GM03348 (cell line): ENCODE results near the gene CAPZB.

Source experiments
- DNase-seq: peaks from one replicate; pipeline ENCODE4 v3.0.0; 2012; ENCODE audit warnings: low spot score

Gene CAPZB

GRCh38 chr1:19385221-19385620 is 100.1 kb downstream of the CAPZB start:
- no peak for DNase-seq

DNA sequence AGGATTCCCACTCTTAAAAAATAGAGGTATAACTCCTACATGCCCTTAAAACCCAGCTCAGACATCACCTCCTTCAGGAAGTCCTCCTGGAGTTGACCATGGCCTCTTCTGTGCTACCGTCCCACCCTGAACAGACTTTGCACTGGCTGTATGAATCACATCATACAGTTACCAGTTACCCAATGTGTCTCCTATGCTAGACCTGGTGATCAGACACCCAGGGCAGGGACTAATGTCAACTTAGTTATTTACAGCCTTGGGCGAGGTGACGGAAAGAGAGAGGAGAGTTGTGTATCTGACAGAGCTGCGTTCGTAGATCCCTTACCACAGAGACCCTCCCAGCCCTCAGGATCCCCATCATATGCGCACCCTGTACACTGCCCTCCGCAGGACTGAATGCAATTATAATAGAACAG is 100.6 kb downstream of the CAPZB start:
- no peak for DNase-seq

DNA sequence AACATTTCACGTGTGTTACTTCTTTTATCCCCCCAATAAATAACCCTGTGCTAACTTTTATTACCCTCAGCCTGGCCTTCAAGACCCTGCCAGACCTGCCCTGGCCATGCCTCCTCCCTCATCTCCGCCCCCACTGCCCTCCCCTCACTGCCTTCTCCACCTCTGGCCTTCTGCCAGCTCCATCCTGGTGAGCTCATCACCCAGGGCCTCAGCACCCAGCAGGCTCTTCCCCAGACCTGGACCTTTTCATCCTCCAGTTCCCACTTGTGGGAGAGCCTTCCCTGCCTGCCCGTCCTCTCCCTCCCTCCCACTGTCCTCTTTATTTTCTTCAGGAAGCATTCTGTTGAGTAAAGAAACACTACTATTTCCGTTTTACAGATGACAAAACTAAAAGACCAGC is 101.2 kb downstream of the CAPZB start:
- DNase-seq: peak; percentile 63

DNA sequence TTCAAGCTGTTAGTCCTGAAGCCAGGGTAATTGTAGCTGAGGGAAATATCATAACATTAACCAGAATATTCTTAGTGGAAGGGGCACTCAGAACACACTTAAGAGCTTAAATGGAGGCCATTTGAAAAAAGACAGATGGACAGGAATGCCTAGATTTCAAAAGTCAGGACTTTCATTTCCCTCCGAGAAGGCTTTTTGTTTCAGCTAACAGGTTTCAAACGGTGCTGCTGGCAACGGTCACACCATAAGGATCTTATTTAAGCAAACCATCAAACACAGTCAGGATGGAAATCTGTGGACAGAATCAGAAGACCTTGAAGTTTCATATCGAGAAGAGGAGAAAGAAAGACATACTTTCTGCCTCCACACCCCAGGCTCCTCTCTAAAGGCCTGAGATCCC is 103.1 kb downstream of the CAPZB start:
- DNase-seq: no peak

GRCh38 chr1:19381261-19381660 is 104.1 kb downstream of the CAPZB start:
- DNase-seq: no peak

GRCh38 chr1:19377812-19378718 is 107.3 kb downstream of the CAPZB start:
- no peak for DNase-seq

- DNase-seq: no peak
Observed at GRCh38 chr1:19376428-19377372, 108.6 kb downstream of the CAPZB start.

DNA sequence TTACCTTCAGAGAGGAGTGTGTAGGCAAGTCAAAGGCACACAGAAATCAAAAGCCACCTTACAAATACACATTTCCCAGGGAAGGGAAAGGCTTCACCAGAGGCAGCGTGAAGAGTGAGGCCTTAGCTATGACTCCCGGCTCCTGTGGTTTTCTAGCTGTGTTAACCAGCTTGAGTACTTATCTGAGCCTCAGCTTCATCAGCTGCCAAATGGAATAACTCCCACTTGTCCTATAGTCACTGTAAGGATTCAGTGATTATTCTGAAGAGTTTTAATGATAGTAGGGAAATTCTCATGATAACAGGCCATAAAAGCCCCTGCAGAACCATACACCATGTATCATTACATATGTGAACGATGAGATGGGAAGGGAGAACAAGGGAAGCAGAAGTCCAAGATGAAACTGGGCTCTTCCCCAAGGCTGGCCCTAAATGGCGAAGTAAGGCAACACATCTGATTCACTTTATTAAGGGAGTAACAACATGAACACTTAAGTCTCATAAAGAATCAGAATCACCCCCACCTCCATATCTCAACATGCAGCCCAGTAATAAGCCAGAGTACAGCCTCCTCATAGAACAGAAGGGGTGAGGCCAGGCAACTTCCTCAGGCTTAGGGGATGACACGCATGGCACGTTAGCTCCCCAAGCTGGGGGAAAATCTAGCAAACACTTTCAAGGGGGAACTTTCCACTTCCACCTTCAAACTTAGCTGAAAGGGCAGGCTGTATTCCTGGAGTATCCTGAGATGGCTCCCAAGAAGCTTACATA is 109.5 kb downstream of the CAPZB start:
- DNase-seq: no peak

- DNase-seq: no peak
Observed at GRCh38 chr1:19374926-19375325, 110.4 kb downstream of the CAPZB start.

DNA sequence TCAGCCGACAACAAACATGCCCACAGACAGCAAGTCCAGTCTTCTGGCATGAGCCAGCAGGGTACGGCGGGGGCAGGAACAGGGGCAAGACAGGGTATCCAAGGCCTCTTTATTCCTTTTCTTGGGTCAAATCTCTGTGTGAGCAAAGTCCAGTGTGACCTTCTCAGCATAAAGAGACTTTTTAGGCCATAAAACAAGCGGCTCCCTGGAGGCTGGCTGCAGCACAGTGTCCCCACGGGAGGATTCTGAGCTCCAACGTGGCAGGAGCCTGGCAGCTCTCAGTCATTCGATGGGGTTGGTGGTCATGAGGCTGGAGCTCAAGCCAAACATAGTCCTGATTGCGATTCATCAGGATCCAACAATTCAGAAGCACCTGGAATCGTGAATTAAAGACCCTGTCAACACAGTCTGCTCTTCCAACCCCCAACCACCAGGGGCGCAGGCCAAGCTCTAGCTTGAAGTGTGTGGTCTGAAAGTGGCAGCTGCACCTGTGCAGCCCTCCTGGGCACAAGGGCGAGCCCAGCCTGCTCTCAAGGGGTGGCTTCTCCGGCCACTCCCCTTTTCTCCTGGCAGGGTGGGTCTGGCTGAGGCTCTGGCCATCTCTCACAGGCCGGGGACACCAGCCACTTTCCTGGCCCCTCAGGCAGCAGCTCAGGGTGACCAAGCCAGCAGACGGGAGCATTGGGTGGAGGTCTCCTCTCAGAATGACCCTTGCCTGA is 111.1 kb downstream of the CAPZB start:
- DNase-seq: no peak

GRCh38 chr1:19373211-19374082 is 111.9 kb downstream of the CAPZB start:
- DNase-seq: peak; percentile 74

DNA sequence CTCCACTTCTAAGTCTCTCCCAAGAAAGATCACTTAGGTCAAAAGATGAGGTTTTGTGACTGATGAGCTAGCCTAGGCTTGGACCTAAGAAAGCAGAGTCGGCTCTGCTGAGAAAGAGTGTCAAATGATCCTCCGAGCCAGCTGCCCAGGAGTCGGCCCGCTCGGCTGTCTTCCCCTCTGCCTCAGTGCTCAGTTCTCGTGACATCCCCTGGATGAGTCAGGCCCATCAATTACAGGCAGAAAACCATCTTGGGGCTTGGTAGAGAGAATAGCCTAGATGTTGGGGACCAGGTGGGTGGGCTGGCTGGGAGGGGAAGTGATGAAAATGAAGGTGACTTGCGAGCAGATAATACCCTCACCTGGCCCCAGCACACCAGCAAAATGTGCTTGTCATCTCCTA is 112.7 kb downstream of the CAPZB start:
- peak; percentile 80 for DNase-seq

- DNase-seq: peak; percentile 65
Observed at GRCh38 chr1:19372136-19372514, 113.2 kb downstream of the CAPZB start.

GRCh38 chr1:19371226-19372135 is 113.9 kb downstream of the CAPZB start:
- no peak for DNase-seq

GRCh38 chr1:19370453-19371170 is 114.7 kb downstream of the CAPZB start:
- no peak for DNase-seq

DNA sequence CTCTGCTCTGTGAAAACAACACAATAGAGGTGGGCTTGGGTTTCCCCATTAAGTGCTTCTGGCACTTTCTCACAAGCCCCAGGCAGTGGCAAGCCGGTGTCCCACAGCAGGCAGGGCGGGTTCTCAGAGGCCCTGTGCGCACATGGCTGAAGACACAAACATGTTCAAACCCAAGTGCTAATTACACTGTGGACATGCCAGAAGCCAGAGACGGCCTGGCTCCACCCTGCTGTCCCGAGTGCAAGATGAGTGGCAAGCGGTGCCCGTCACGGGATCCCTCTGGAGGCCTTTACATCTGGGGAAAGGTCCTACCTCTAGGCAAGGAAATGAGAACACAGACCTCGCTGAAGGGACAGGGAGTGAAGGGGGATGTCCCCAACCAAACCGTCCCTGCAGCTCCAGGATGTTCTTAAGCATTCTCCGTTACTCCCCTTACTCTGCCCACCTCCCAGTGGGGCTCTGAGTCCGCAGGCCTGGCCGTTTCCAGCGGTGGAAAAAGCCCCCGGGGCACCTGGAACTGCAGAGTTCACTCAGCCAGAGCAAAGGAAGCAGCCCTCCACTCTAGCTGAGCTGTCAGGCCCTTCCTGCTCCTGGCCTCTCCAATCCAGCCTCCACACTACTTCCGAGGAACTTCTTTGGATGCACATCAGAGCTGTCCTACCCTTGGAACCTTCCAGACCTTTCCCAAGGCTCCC is 115.8 kb downstream of the CAPZB start:
- no peak for DNase-seq

DNA sequence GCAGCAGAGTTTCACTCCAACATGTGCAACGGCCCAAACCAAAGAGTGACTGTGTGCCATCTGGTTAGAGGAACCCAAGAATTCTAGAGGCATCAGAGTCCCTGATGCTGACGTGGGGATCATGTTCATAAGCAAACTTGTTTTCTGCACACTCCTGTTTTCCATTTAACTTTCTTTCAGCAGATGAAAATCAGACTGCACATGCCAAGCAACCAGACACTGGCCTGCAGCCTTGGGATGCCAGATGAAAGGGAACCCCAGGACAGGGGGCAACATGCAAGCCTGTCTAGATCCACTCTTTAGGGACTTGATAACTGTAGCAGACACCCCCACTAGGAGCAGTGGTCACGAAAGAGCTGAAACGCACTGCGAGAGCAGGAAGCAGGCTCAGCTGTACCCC is 116.4 kb downstream of the CAPZB start:
- DNase-seq: no peak

- DNase-seq: no peak
Observed at GRCh38 chr1:19368050-19368449, 117.3 kb downstream of the CAPZB start.
